Karpas-422 (cell line): ENCODE measurements around the gene FHIT. TPM values are rescaled to one million over a fixed set of nuclear protein-coding genes. Genes with fewer than 3 reads are reported as not detected.

Source experiments
- DNase-seq: peaks from one replicate; pipeline ENCODE4 v3.0.0-alpha.2; 2015
- H2AFZ ChIP-seq: fragments of 200-600 bp; sonication (generic); 2 replicates; pipeline ENCODE4 v1.6.1; 2014; ENCODE audit warnings: antibody characterized with exemption, low read length, mixed read lengths
- H3K27ac ChIP-seq: fragments of 200-600 bp; sonication (generic); 2 replicates; pipeline ENCODE4 v1.5.1; 2014; ENCODE audit warnings: mild to moderate bottlenecking, low read length, moderate library complexity
- H3K27me3 ChIP-seq: fragments of 200-600 bp; sonication (generic); 2 replicates; pipeline ENCODE4 v1.6.1; 2014; ENCODE audit warnings: low read length, mixed read lengths
- H3K36me3 ChIP-seq: fragments of 200-600 bp; sonication (generic); 2 replicates; pipeline ENCODE4 v1.6.1; 2014; ENCODE audit warnings: low read length, mixed read lengths; ENCODE audit not compliant: insufficient read depth
- H3K4me1 ChIP-seq: fragments of 200-600 bp; sonication (generic); 2 replicates; pipeline ENCODE4 v1.6.1; 2014; ENCODE audit warnings: mild to moderate bottlenecking, low read length, mixed read lengths
- H3K4me2 ChIP-seq: fragments of 200-600 bp; sonication (generic); 2 replicates; pipeline ENCODE4 v1.6.1; 2014; ENCODE audit warnings: low read length, low read depth, mild to moderate bottlenecking; ENCODE audit not compliant: poor library complexity, severe bottlenecking
- H3K4me3 ChIP-seq: fragments of 200-600 bp; sonication (generic); 2 replicates; pipeline ENCODE4 v1.5.1; 2014; ENCODE audit warnings: mild to moderate bottlenecking, antibody characterized with exemption, low read length, mixed read lengths
- H3K79me2 ChIP-seq: fragments of 200-600 bp; sonication (generic); 2 replicates; pipeline ENCODE4 v1.6.1; 2014; ENCODE audit warnings: mild to moderate bottlenecking, low read length, mixed read lengths
- H3K9ac ChIP-seq: fragments of 200-600 bp; sonication (generic); 2 replicates; pipeline ENCODE4 v1.6.0; 2014; ENCODE audit warnings: low read length
- H3K9me2 ChIP-seq: fragments of 200-600 bp; sonication (generic), shearing (Covaris generic); replicated peaks from 2 replicates; pipeline ENCODE4 v1.6.0; 2014; ENCODE audit warnings: mild to moderate bottlenecking, low read length, moderate library complexity; ENCODE audit not compliant: insufficient read depth
- H3K9me3 ChIP-seq: fragments of 300-700, 200-600 bp; sonication (generic); 2 replicates; pipeline ENCODE4 v1.6.1; 2014; ENCODE audit warnings: low read length, mixed read lengths
- H4K20me1 ChIP-seq: fragments of 200-600 bp; sonication (generic); 2 replicates; pipeline ENCODE4 v1.6.1; 2014; ENCODE audit warnings: mild to moderate bottlenecking, antibody characterized with exemption, low read length, low read depth; ENCODE audit not compliant: insufficient read depth
- total RNA-seq: library from RNA; depleted of rRNA; stranded (reverse); fragments of >200 nt; shearing (Covaris generic); gene quantifications from 2 replicates; pipeline ENCODE4 v1.2.3, GENCODE V29; 2014; ENCODE audit warnings: low replicate concordance

Gene FHIT
- total RNA-seq, 1 experiment from 2014 or later, result not detected

DNA sequence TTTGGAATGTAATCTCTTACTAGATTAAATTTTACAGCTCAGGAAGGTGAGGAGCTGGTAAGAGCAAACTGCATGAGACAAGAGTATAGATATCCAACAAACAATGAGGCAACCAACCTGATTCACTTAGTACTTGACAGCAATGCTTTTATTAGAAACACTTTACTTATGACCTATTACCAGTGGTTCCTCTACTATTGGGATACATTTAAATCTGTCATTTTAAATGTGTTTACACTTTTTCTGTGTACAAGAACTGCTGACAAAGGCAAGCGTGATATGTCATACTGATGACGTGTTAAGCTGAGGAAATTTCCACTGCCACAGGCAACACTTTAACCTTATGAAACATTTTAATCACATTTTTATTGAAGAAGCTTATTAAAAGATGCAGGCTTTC, 1043.3 kb downstream of the FHIT start:
- no peaks in the 10 kb centered on the region for H3K9me2 ChIP-seq
- no peak overlapping the region for H3K9ac ChIP-seq
- H2AFZ ChIP-seq, result no peak overlapping the region

GRCh38 chr3:60206206-60206605, 1045.0 kb downstream of the FHIT start:
- H3K79me2 ChIP-seq, result no peaks in the 10 kb centered on the region
- peaks cover 36% of the 10 kb centered on the region for H3K9me3 ChIP-seq
- no peak overlapping the region for H2AFZ ChIP-seq
- H3K4me2 ChIP-seq, result no peak overlapping the region
- no peak overlapping the region for H3K9ac ChIP-seq
- DNase-seq, result no peak
- no peaks in the 10 kb centered on the region for H3K36me3 ChIP-seq
- H3K4me1 ChIP-seq, result no peaks in the 10 kb centered on the region
- H3K9me2 ChIP-seq, result no peaks in the 10 kb centered on the region
- H3K4me3 ChIP-seq, result no peak overlapping the region
- no peaks in the 10 kb centered on the region for H3K27me3 ChIP-seq
- no peak overlapping the region for H3K27ac ChIP-seq
- H4K20me1 ChIP-seq, result no peaks in the 10 kb centered on the region

More for the DNA sequence above, 1043.3 kb downstream of the FHIT start:
- Histone ChIP-seq H3K27ac (no peak overlapping the region), H3K4me3 (no peak overlapping the region), H4K20me1 (no peaks in the 10 kb centered on the region), H3K4me2 (no peak overlapping the region), H3K36me3 (no peaks in the 10 kb centered on the region), H3K27me3 (no peaks in the 10 kb centered on the region), H3K4me1 (no peaks in the 10 kb centered on the region), H3K79me2 (no peaks in the 10 kb centered on the region), H3K9me3 (peaks cover 37% of the 10 kb centered on the region)
- no peak for DNase-seq

DNA sequence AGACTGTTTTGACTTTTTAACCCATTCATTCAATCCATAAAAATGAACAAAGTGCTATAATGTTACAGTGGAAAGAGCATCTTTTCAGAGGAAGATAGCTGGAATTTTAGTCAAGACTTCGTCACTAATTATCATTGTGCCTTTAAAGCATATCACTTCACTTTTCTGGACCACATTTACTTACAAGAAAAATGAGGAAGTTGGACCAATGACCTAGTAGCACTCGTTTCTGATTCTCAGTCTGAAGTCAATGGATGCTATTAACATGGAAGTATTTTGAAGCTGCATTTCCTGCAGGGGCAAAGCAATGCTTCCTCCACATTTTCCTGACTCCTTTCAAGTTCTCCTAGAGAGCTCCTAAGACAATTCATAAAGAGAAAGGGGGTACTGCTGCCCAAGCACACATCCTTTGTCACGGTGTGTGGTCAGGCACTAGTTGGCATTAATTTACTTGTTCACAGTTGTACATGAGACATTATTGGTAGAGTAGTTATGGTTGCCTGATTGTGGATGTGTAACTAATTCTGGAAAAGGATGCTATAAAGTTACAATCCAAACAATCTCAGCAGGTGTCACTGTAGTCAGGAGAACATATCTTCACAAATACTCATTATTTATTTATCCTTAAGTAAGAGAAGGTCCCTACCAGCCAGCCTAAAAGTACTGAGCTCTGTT, 1049.1 kb downstream of the FHIT start:
- H3K4me2 ChIP-seq, result no peak overlapping the region
- H3K9ac ChIP-seq, result no peak overlapping the region
- H4K20me1 ChIP-seq, result no peaks in the 10 kb centered on the region
- H3K36me3 ChIP-seq, result no peaks in the 10 kb centered on the region
- H3K79me2 ChIP-seq, result no peaks in the 10 kb centered on the region
- no peak overlapping the region for H2AFZ ChIP-seq
- DNase-seq, result no peak
- no peaks in the 10 kb centered on the region for H3K27me3 ChIP-seq
- H3K4me3 ChIP-seq, result no peak overlapping the region
- H3K9me3 ChIP-seq, result peaks cover 20% of the 10 kb centered on the region
- H3K9me2 ChIP-seq, result no peaks in the 10 kb centered on the region
- H3K27ac ChIP-seq, result no peak overlapping the region
- H3K4me1 ChIP-seq, result no peaks in the 10 kb centered on the region

DNA sequence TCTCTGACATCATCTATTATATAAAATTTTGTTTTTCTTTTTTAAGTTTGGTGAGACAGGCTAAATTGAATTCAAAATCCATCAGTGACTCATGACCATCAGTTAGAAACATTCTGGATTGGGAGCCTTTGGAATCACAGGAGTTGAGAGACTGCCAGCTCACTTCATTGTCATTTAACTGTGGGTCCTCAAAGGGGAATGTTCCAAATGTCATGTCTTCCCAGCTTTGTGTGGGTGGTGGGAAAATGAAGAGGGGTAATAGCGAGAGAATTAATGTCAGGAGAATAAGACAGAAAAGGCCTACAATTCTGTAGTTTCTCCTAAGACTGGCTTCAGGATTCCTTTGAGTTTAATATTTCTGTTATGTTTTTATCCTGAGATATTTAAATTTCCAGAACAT, 1051.9 kb downstream of the FHIT start:
- no peak for DNase-seq
- Histone ChIP-seq H3K4me1 (no peaks in the 10 kb centered on the region), H3K9ac (no peak overlapping the region), H3K4me3 (no peak overlapping the region), H3K79me2 (no peaks in the 10 kb centered on the region), H3K9me3 (peaks cover 7% of the 10 kb centered on the region), H3K9me2 (no peaks in the 10 kb centered on the region), H2AFZ (no peak overlapping the region), H3K36me3 (no peaks in the 10 kb centered on the region), H4K20me1 (no peaks in the 10 kb centered on the region), H3K4me2 (no peak overlapping the region), H3K27me3 (no peaks in the 10 kb centered on the region), H3K27ac (no peak overlapping the region)

GRCh38 chr3:60198179-60198720, 1053.0 kb downstream of the FHIT start:
- Histone ChIP-seq H4K20me1 (no peaks in the 10 kb centered on the region), H3K9me3 (peaks cover 7% of the 10 kb centered on the region), H3K36me3 (no peaks in the 10 kb centered on the region), H3K27ac (no peak overlapping the region), H3K4me3 (no peak overlapping the region), H3K9me2 (no peaks in the 10 kb centered on the region), H3K4me1 (no peaks in the 10 kb centered on the region), H3K9ac (no peak overlapping the region), H3K79me2 (no peaks in the 10 kb centered on the region), H3K27me3 (no peaks in the 10 kb centered on the region), H2AFZ (no peak overlapping the region), H3K4me2 (no peak overlapping the region)
- DNase-seq, result no peak

DNA sequence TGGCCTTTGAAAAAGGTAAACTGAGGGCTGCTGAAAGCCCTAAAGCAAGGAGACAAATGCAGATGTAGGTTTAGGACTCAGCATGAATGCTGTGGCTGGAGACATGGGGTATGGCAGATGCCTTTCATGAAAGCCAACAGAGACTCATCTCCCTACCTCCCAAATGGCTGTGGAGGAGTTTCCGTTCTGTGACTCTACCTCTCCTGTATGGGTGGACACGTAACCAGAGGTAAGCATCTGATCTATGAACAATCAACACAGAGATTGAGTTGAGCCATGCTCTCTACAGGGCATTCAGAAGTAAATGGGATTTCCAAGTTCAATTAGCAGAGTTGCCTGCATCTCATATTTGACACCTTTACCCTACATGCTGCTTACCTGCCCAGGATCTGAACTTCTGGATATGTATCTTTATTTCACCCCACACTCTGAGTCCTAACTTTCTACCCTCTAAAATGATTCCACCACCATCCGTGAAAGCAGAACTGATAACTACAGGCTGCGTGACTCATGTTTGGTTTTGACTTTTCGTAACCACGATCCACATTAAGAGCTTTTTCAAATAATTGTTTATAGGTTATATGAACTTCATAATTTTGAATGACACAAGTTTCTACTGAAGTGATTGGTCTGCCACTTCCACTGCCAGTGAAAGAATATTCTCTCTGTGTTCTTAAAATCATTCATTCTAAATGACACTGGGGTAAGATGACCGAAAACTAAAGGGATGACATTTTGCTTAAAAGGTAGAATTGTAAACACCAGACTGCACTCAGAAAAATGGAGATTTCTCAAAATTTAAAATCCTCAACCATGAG, 1058.7 kb downstream of the FHIT start:
- Histone ChIP-seq H3K9me2 (no peaks in the 10 kb centered on the region), H3K9me3 (peaks cover 12% of the 10 kb centered on the region), H3K27me3 (no peaks in the 10 kb centered on the region), H3K4me2 (no peak overlapping the region), H3K27ac (no peak overlapping the region), H3K36me3 (no peaks in the 10 kb centered on the region), H3K4me3 (no peak overlapping the region), H3K9ac (no peak overlapping the region), H4K20me1 (no peaks in the 10 kb centered on the region), H2AFZ (no peak overlapping the region), H3K79me2 (no peaks in the 10 kb centered on the region), H3K4me1 (no peaks in the 10 kb centered on the region)
- DNase-seq, result no peak

GRCh38 chr3:60190073-60190472, 1061.2 kb downstream of the FHIT start:
- Histone ChIP-seq H2AFZ (no peak overlapping the region), H3K79me2 (no peaks in the 10 kb centered on the region)

GRCh38 chr3:60189304-60189703, 1061.9 kb downstream of the FHIT start:
- Histone ChIP-seq H3K9me2 (no peaks in the 10 kb centered on the region), H3K36me3 (no peaks in the 10 kb centered on the region), H3K9ac (no peak overlapping the region), H4K20me1 (no peaks in the 10 kb centered on the region), H3K9me3 (peaks cover 14% of the 10 kb centered on the region), H3K4me2 (no peak overlapping the region), H3K27ac (no peak overlapping the region), H3K27me3 (no peaks in the 10 kb centered on the region), H3K79me2 (no peaks in the 10 kb centered on the region), H3K4me1 (no peaks in the 10 kb centered on the region), H2AFZ (no peak overlapping the region), H3K4me3 (no peak overlapping the region)
- DNase-seq, result no peak

More at GRCh38 chr3:60190073-60190472, 1061.2 kb downstream of the FHIT start:
- no peak overlapping the region for H3K9ac ChIP-seq
- no peak overlapping the region for H3K27ac ChIP-seq
- peaks cover 14% of the 10 kb centered on the region for H3K9me3 ChIP-seq
- no peaks in the 10 kb centered on the region for H3K27me3 ChIP-seq
- no peaks in the 10 kb centered on the region for H3K36me3 ChIP-seq
- no peak for DNase-seq
- no peak overlapping the region for H3K4me2 ChIP-seq
- no peaks in the 10 kb centered on the region for H3K9me2 ChIP-seq
- H4K20me1 ChIP-seq, result no peaks in the 10 kb centered on the region
- no peaks in the 10 kb centered on the region for H3K4me1 ChIP-seq
- H3K4me3 ChIP-seq, result no peak overlapping the region
